ENCODE data around the gene COQ3.
A peak's percentile ranks its signal among the peaks of the same experiment; 100 is the strongest.

COQ3 gene

GRCh38 chr6:99356641-99357040, 37.4 kb downstream of the COQ3 start:
- no peak for DNase-seq
- Histone ChIP-seq H3K4me3 (ENCODE audit: low read depth, low read length) (no peak overlapping the region), H3K27ac (no peak overlapping the region), H3K36me3 (replicated peaks) (no peaks in the 10 kb centered on the region), H3K27me3 (replicated peaks) (no peaks in the 10 kb centered on the region)
- in situ Hi-C loops (cut with HindIII; ENCODE audit: low pct_ligation_motif_present, low sequenced_read_pairs): no loop called here
- no peak for TF ChIP-seq CTCF (IDR thresholded peaks at IDR 0.05; ENCODE audit: low read depth, low read length, missing control alignments)

- Histone ChIP-seq H3K27ac (no peak overlapping the region), H3K4me3 (ENCODE audit: low read depth, low read length) (no peak overlapping the region), H3K27me3 (replicated peaks) (no peaks in the 10 kb centered on the region), H3K36me3 (replicated peaks) (no peaks in the 10 kb centered on the region)
- DNase-seq: no peak
- TF ChIP-seq CTCF (IDR thresholded peaks at IDR 0.05; ENCODE audit: low read depth, low read length, missing control alignments): no peak
- in situ Hi-C loops (cut with HindIII; ENCODE audit: low pct_ligation_motif_present, low sequenced_read_pairs): no loop called here
Observed at GRCh38 chr6:99354983-99355382, 39.0 kb downstream of the COQ3 start.

- H3K27me3 ChIP-seq (replicated peaks): no peaks in the 10 kb centered on the region
- no peak for TF ChIP-seq CTCF (IDR thresholded peaks at IDR 0.05; ENCODE audit: low read depth, low read length, missing control alignments)
- peak; percentile 14 for DNase-seq
- H3K4me3 ChIP-seq (ENCODE audit: low read depth, low read length): no peak overlapping the region
- H3K27ac ChIP-seq: no peak overlapping the region
- in situ Hi-C loops (cut with HindIII; ENCODE audit: low pct_ligation_motif_present, low sequenced_read_pairs): no loop called here
- H3K36me3 ChIP-seq (replicated peaks): no peaks in the 10 kb centered on the region
Observed at GRCh38 chr6:99353126-99353525, 40.9 kb downstream of the COQ3 start.

GRCh38 chr6:99350573-99350972, 43.4 kb downstream of the COQ3 start:
- no peak overlapping the region for H3K4me3 ChIP-seq (ENCODE audit: low read depth, low read length)
- TF ChIP-seq CTCF (IDR thresholded peaks at IDR 0.05; ENCODE audit: low read depth, low read length, missing control alignments): no peak
- DNase-seq: no peak
- no peaks in the 10 kb centered on the region for H3K36me3 ChIP-seq (replicated peaks)
- H3K27ac ChIP-seq: no peak overlapping the region
- in situ Hi-C loops (cut with HindIII; ENCODE audit: low pct_ligation_motif_present, low sequenced_read_pairs): no loop called here
- no peaks in the 10 kb centered on the region for H3K27me3 ChIP-seq (replicated peaks)

GRCh38 chr6:99349171-99350141, 44.5 kb downstream of the COQ3 start, which contains the start of gene FAXC:
TSS of gene FAXC (minus strand) at chr6:99349674. CDS start at chr6:99349372, 302 bp downstream.
- peak; percentile 37 for TF ChIP-seq CTCF (IDR thresholded peaks at IDR 0.05; ENCODE audit: low read depth, low read length, missing control alignments)
- Histone ChIP-seq H3K36me3 (replicated peaks) (no peaks in the 10 kb centered on the region), H3K27ac (no peak within 1 kb of the TSS), H3K4me3 (ENCODE audit: low read depth, low read length) (peak within 1 kb of the TSS; percentile 65), H3K27me3 (replicated peaks) (no peaks in the 10 kb centered on the region)
- no peak for DNase-seq
- in situ Hi-C loops (cut with HindIII; ENCODE audit: low pct_ligation_motif_present, low sequenced_read_pairs): no loop called here
